Keratinocyte (primary cell): ENCODE measurements around the gene MN1.

Experiments used
- EZH2 ChIP-seq: IDR thresholded peaks from one replicate; pipeline ENCODE4 v1.6.1; 2012; ENCODE audit warnings: inconsistent platforms, mild to moderate bottlenecking, low read length, moderate library complexity
- TF ChIP-seq, protein P1 (sequence below), 3 experiments: IDR thresholded peaks in 1 of 3; conservative IDR thresholded peaks in 1 of 3; optimal IDR thresholded peaks in 1 of 3; 2 replicates in 2 of 3; 3 replicates in 1 of 3; pipeline versions ENCODE3 to v1.5.1; 2011; ENCODE audit warnings: low read length in 3 of 3, mild to moderate bottlenecking in 3 of 3, moderate library complexity in 2 of 3, control low read depth in 1 of 3, inconsistent platforms in 1 of 3; ENCODE audit not compliant: insufficient read depth in 2 of 3; ENCODE audit errors: extremely low read depth in 1 of 3

DNA sequence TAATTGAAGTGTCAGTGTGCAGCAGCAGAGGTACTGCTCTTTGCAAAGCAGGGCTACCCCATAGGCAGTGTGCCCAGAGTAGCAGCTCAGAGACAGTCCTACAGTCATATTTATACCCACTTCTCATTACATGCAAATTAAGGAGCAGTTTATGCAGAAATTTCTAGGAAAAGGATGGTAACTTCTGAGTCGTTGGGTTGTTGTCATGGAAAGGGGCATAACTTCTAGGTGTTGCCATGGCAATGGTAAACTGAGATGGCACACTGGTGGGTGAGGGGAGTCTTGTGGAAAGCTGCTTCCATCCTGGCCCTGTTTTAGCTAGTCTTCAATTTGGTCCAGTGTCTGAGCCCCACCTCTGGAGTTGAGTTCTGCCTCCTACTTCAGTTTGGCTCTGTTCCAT lies 77.4 kb downstream of the MN1 start:
- TF ChIP-seq, protein P1, sequence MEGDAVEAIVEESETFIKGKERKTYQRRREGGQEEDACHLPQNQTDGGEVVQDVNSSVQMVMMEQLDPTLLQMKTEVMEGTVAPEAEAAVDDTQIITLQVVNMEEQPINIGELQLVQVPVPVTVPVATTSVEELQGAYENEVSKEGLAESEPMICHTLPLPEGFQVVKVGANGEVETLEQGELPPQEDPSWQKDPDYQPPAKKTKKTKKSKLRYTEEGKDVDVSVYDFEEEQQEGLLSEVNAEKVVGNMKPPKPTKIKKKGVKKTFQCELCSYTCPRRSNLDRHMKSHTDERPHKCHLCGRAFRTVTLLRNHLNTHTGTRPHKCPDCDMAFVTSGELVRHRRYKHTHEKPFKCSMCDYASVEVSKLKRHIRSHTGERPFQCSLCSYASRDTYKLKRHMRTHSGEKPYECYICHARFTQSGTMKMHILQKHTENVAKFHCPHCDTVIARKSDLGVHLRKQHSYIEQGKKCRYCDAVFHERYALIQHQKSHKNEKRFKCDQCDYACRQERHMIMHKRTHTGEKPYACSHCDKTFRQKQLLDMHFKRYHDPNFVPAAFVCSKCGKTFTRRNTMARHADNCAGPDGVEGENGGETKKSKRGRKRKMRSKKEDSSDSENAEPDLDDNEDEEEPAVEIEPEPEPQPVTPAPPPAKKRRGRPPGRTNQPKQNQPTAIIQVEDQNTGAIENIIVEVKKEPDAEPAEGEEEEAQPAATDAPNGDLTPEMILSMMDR (optimal IDR thresholded peaks at IDR 0.05 in 1 of 3, IDR thresholded peaks at IDR 0.05 in 1 of 3, conservative IDR thresholded peaks at IDR 0.05 in 1 of 3; ENCODE audit: extremely low read depth in 1 of 3, insufficient read depth in 2 of 3, low read length in 3 of 3) = no peak
- TF ChIP-seq EZH2 = no peak
